ENCODE results near the gene RAB11FIP3.

- TF ChIP-seq POLR2AphosphoS5 (IDR thresholded peaks at IDR 0.05; ENCODE audit: low read depth, low read length) (no peak), RNF219 (CRISPR knock-in tag; IDR thresholded peaks at IDR 0.05) (no peak)
These were observed 16.0 kb downstream of the RAB11FIP3 start for GRCh38 chr16:441447-441846.
